NCI-H1694 treated with DMSO at 0.1 percent for 48 hours (cell line): ENCODE results near the gene GADD45GIP1.
A peak's percentile ranks its signal among the peaks of the same experiment; 100 is the strongest.
"Not testable (repeated sequence)": the region's sequence is repeated elsewhere in the genome, so short reads cannot be mapped to it uniquely, and the experiment has no call there.

ENCODE experiments used
- DNase-seq: peaks from one replicate; lab custom pipeline; 2025; lab: John Stamatoyannopoulos, UW

The GADD45GIP1 gene

GRCh38 chr19:12939975-12940423 is 17.0 kb downstream of the GADD45GIP1 start:
- no peak for DNase-seq

GRCh38 chr19:12938779-12939601 is 18.0 kb downstream of the GADD45GIP1 start:
- DNase-seq: no peak

- peak; percentile 93 for DNase-seq
Measured at GRCh38 chr19:12937927-12938778, 18.9 kb downstream of the GADD45GIP1 start, which contains the start of gene CALR. CALR (plus strand) TSS chr19:12938609; CDS start chr19:12938680, 71 bp downstream.

- no peak for DNase-seq
Measured at GRCh38 chr19:12937093-12937926, 19.7 kb downstream of the GADD45GIP1 start.

- no peak for DNase-seq
Measured at GRCh38 chr19:12936582-12936981, 20.4 kb downstream of the GADD45GIP1 start.

- no peak for DNase-seq
Measured at GRCh38 chr19:12935071-12935470, 22.0 kb downstream of the GADD45GIP1 start.

- peak; percentile 84 for DNase-seq
Measured at GRCh38 chr19:12933287-12934072, 23.5 kb downstream of the GADD45GIP1 start, which contains the start of gene FARSA. FARSA (minus strand) TSS chr19:12933711; CDS start chr19:12933696, 15 bp downstream.

GRCh38 chr19:12932392-12933286 is 24.4 kb downstream of the GADD45GIP1 start:
- no peak for DNase-seq

- no peak for DNase-seq
Measured at GRCh38 chr19:12930002-12930645, 26.9 kb downstream of the GADD45GIP1 start.

GRCh38 chr19:12924621-12925310 is 32.3 kb downstream of the GADD45GIP1 start:
- no peak for DNase-seq

GRCh38 chr19:12922959-12923358 is 34.1 kb downstream of the GADD45GIP1 start:
- no peak for DNase-seq

GRCh38 chr19:12921047-12921446 is 36.0 kb downstream of the GADD45GIP1 start:
- DNase-seq: no peak

- DNase-seq: no peak
Measured at GRCh38 chr19:12918253-12918652, 38.8 kb downstream of the GADD45GIP1 start.

- not testable (repeated sequence) for DNase-seq
Measured at GRCh38 chr19:12915860-12916259, 41.2 kb downstream of the GADD45GIP1 start.

GRCh38 chr19:12913851-12914690 is 43.0 kb downstream of the GADD45GIP1 start:
- peak; percentile 23 for DNase-seq

- peak; percentile 91 for DNase-seq
Measured at GRCh38 chr19:12913011-12913561, 43.9 kb downstream of the GADD45GIP1 start.

GRCh38 chr19:12912571-12912970 is 44.5 kb downstream of the GADD45GIP1 start:
- DNase-seq: no peak
